GM12878 (cell line): Measurements from ENCODE around the gene TOX2. TPM values are rescaled to one million over a fixed set of nuclear protein-coding genes. Genes with fewer than 3 reads are reported as not detected.

Source experiments
- ATAC-seq: fragments of 200-7000 bp; cut with Tn5 transposase; 3 replicates; pipeline ENCODE4 v1.9.1; 2020; ENCODE audit warnings: mild to moderate bottlenecking, moderate library complexity
- BruUV-seq: library from RNA; stranded (reverse); fragments of 400-500 nt; replicated peaks from 2 replicates; lab custom pipeline; 2021; lab: Mats Ljungman, UMichigan
- CTCF ChIA-PET: fragments of 300-600 bp; sonication (Branson Sonifier 250); formaldehyde crosslinking; extraction: SDS; loops from one replicate; lab custom pipeline; 2021; ENCODE audit warnings: inconsistent platforms; lab: Yijun Ruan, JAX
- POLR2A ChIA-PET: fragments of 350-600 bp; formaldehyde crosslinking; extraction: SDS; loops from one replicate; lab custom pipeline; 2021; ENCODE audit warnings: inconsistent platforms; lab: Charles Lee
- RAD21 ChIA-PET: fragments of 300-600 bp; sonication (Branson Sonifier 250); formaldehyde crosslinking; loops from one replicate; lab custom pipeline; 2023; ENCODE audit warnings: antibody characterized with exemption; ENCODE audit not compliant: unreplicated experiment; lab: Charles Lee
- SMC1A ChIA-PET: fragments of 300-600 bp; sonication (Branson Sonifier 250); formaldehyde crosslinking; loops from one replicate; lab custom pipeline; 2023; ENCODE audit not compliant: unreplicated experiment, uncharacterized antibody; lab: Charles Lee
- DNase-seq: peaks from one replicate; pipeline ENCODE4 v3.0.0-alpha.2; 2011; ENCODE audit warnings: low read depth, low spot score
- FAIRE-seq: peaks from 3 replicates; lab custom pipeline; 2011; peaks lifted over from hg19 to GRCh38; lab: Jason Lieb, UNC
- H2AFZ ChIP-seq: 2 replicates; pipeline ENCODE4 v1.6.0; 2011; ENCODE audit warnings: low read depth, low read length, control low read depth; ENCODE audit not compliant: control insufficient read depth
- H3K27ac ChIP-seq: 2 replicates; pipeline ENCODE4 v1.5.1; 2011; ENCODE audit warnings: control low read depth; ENCODE audit not compliant: control insufficient read depth, insufficient read depth
- H3K27me3 ChIP-seq, 2 experiments: replicated peaks in 1 of 2; 2 replicates each; pipeline versions ENCODE4 v1.6.0 to v1.6.1; 2011; ENCODE audit warnings: low read length in 1 of 2; ENCODE audit not compliant: control insufficient read depth in 2 of 2, insufficient read depth in 2 of 2
- H3K36me3 ChIP-seq, 2 experiments: 2 replicates each; pipeline ENCODE4 v1.5.1; 2011; ENCODE audit warnings: low read length in 1 of 2; ENCODE audit not compliant: control insufficient read depth in 2 of 2, insufficient read depth in 2 of 2
- H3K4me1 ChIP-seq: 2 replicates; pipeline ENCODE4 v1.6.1; 2011; ENCODE audit warnings: mild to moderate bottlenecking, low read length, moderate library complexity, mixed read lengths; ENCODE audit not compliant: control insufficient read depth, insufficient read depth
- H3K4me2 ChIP-seq: 2 replicates; pipeline ENCODE4 v1.6.0; 2011; ENCODE audit warnings: control low read depth; ENCODE audit not compliant: control insufficient read depth, insufficient read depth
- H3K4me3 ChIP-seq: fragments of 200-600 bp; sonication (generic); 2 replicates; pipeline ENCODE4 v1.5.1; 2016
- H3K79me2 ChIP-seq: 2 replicates; pipeline ENCODE4 v1.6.0; 2011; ENCODE audit warnings: low read length; ENCODE audit not compliant: control insufficient read depth, insufficient read depth
- H3K9ac ChIP-seq: 2 replicates; pipeline ENCODE4 v1.8.0; 2011; ENCODE audit warnings: low read length, control low read depth, mixed read lengths; ENCODE audit not compliant: control insufficient read depth, insufficient read depth
- H3K9me3 ChIP-seq: replicated peaks from 3 replicates; pipeline ENCODE4 v1.5.1; 2011; ENCODE audit warnings: mild to moderate bottlenecking, low read length; ENCODE audit not compliant: control insufficient read depth, insufficient read depth
- H4K20me1 ChIP-seq: 2 replicates; pipeline ENCODE4 v1.6.0; 2011; ENCODE audit not compliant: control insufficient read depth, insufficient read depth
- EED ChIP-seq: sonication (generic); IDR thresholded peaks from 2 replicates; pipeline ENCODE4 v1.6.1; 2016; ENCODE audit warnings: antibody characterized with exemption, low read depth
- HDGF ChIP-seq: fragments of 450-650 bp; IDR thresholded peaks from 2 replicates; pipeline ENCODE4 v1.6.1; 2016; ENCODE audit warnings: antibody characterized with exemption
- IKZF1 ChIP-seq: fragments of 450-650 bp; conservative IDR thresholded peaks from 2 replicates; pipeline ENCODE4 v1.6.1; 2017; ENCODE audit warnings: antibody characterized with exemption, mild to moderate bottlenecking
- KDM1A ChIP-seq: fragments of 200-600 bp; sonication (generic); IDR thresholded peaks from 2 replicates; pipeline ENCODE4 v1.6.1; 2016; ENCODE audit warnings: borderline replicate concordance
- MYB ChIP-seq: fragments of 150-350 bp; IDR thresholded peaks from 2 replicates; pipeline ENCODE4 v1.6.1; 2014; ENCODE audit warnings: mild to moderate bottlenecking, low read depth, low read length, borderline replicate concordance
- NFIC ChIP-seq: IDR thresholded peaks from 2 replicates; pipeline ENCODE4 v1.6.1; 2012; ENCODE audit warnings: low read depth, mild to moderate bottlenecking, inconsistent platforms, low read length, moderate library complexity
- NFYB ChIP-seq: IDR thresholded peaks from 2 replicates; pipeline ENCODE4 v1.6.1; 2011; ENCODE audit warnings: low read depth, mild to moderate bottlenecking, low read length, improper control_type of control experiment, moderate library complexity; ENCODE audit not compliant: insufficient read depth
- PAX5 ChIP-seq: IDR thresholded peaks from 2 replicates; pipeline ENCODE4 v1.6.1; 2011; ENCODE audit warnings: low read depth, low read length, borderline replicate concordance
- POLR2A ChIP-seq: IDR thresholded peaks from 2 replicates; pipeline ENCODE4 v1.6.1; 2011; ENCODE audit warnings: low read depth, mild to moderate bottlenecking, low read length
- RAD21 ChIP-seq: IDR thresholded peaks from 2 replicates; pipeline ENCODE4 v1.6.1; 2011; ENCODE audit warnings: mild to moderate bottlenecking, low read depth, low read length, moderate library complexity; ENCODE audit not compliant: insufficient read depth
- REST ChIP-seq: IDR thresholded peaks from 2 replicates; pipeline ENCODE4 v1.6.1; 2012; ENCODE audit warnings: mild to moderate bottlenecking, low read depth, low read length
- RFX5 ChIP-seq: IDR thresholded peaks from 2 replicates; pipeline ENCODE4 v1.6.1; 2011; ENCODE audit warnings: low read depth, low read length, improper control_type of control experiment
- STAT3 ChIP-seq: IDR thresholded peaks from 2 replicates; pipeline ENCODE4 v1.6.1; 2011; ENCODE audit warnings: low read depth, low read length, improper control_type of control experiment
- ZBED1 ChIP-seq: IDR thresholded peaks from 2 replicates; pipeline ENCODE4 v1.6.1; 2016; ENCODE audit warnings: borderline replicate concordance
- ZNF217 ChIP-seq: fragments of 450-650 bp; IDR thresholded peaks from 2 replicates; pipeline ENCODE4 v1.6.1; 2017; ENCODE audit warnings: antibody characterized with exemption, mild to moderate bottlenecking
- ZNF274 ChIP-seq: IDR thresholded peaks from one replicate; pipeline ENCODE4 v1.8.0; 2011; ENCODE audit not compliant: insufficient read length, insufficient read depth
- ZNF592 ChIP-seq: fragments of 450-650 bp; IDR thresholded peaks from 2 replicates; pipeline ENCODE4 v1.6.1; 2017; ENCODE audit warnings: mild to moderate bottlenecking, moderate library complexity
- ZNF622 ChIP-seq: fragments of 450-650 bp; IDR thresholded peaks from 2 replicates; pipeline ENCODE4 v1.6.1; 2017; ENCODE audit warnings: mild to moderate bottlenecking, inconsistent platforms
- WGBS: methylation state at CpG from one replicate; pipeline ENCODE4 v1.1.6; 2016; ENCODE audit warnings: low lambda C conversion rate; ENCODE audit not compliant: insufficient replicate concordance, insufficient coverage; ENCODE audit errors: missing lambda C conversion rate; 5-methylcytosine and 5-hydroxymethylcytosine counted together
- in situ Hi-C: fragments of 300-500 bp; cut with MboI; formaldehyde crosslinking; loops from 9 replicates; pipeline ENCODE4 v1.14.3; 2018; ENCODE audit warnings: mixed read lengths
- intact Hi-C: fragments of 100-400 bp; cut with micrococcal nuclease; formaldehyde crosslinking; loops from one replicate; pipeline ENCODE4 v1.14.2; 2022; ENCODE audit not compliant: unreplicated experiment
- polyA plus RNA-seq, 11 experiments: library from polyadenylated mRNA; depleted of rRNA in 4 of 11; unstranded in 6 of 11; stranded (reverse) in 5 of 11; fragments of >200 nt; fragmentation: Nextera tagmentation in 4 of 11; fragmentation: Illumina TruSeq in 1 of 11; extraction: Ambion mirVana in 4 of 11; extraction: Trizol in 1 of 11; gene quantifications; 1 replicate in 1 of 11; 2 replicates in 10 of 11; pipeline versions ENCODE4 v1.2.1 to v1.2.3, GENCODE V29; 2011 to 2016; ENCODE audit warnings: inconsistent platforms in 2 of 11, missing spikeins in 2 of 11, low read depth in 1 of 11
- total RNA-seq, 4 experiments: library from RNA; depleted of rRNA in 3 of 4; stranded (reverse); fragments of >200 nt in 3 of 4; fragmentation: Illumina TruSeq in 1 of 4; extraction: Trizol in 1 of 4; gene quantifications; 2 replicates each; pipeline versions ENCODE4 v1.2.1 to v1.2.3, GENCODE V29; 2013 to 2021

The TOX2 gene
- total and polyA plus RNA-seq, 10 of the 15 experiments (the other 5 are each of a cell fraction or from before 2014, with no cell fraction given) = 2.6 to 40.5 (median 7.9) TPM

- in situ Hi-C loops = no loop called here
Observed at GRCh38 chr20:44106615-44107014, 192.0 kb downstream of the TOX2 start.

More at GRCh38 chr20:44106615-44107014, 192.0 kb downstream of the TOX2 start:
- intact Hi-C loops = no loop called here
- ChIA-PET SMC1A (no interaction called here), CTCF (interaction anchor here (1.1 to 1.7 kb wide), 3 partner anchors 9 to 14 kb away, joined by 5 to 6 read pairs (median 5); no protein-coding TSS in a partner anchor), RAD21 (interaction anchor here (1.6 kb wide), 1 partner anchor 10 kb away, joined by 4 read pairs; no protein-coding TSS in a partner anchor), POLR2A (no interaction called here)
- H2AFZ ChIP-seq = no peak overlapping the region
- H3K4me2 ChIP-seq = no peak overlapping the region
- no peak for FAIRE-seq
- TF ChIP-seq ZBED1 (no peak), ZNF622 (no peak), HDGF (no peak), PAX5 (no peak), POLR2A (no peak), ZNF274 (no peak), RAD21 (no peak), RFX5 (no peak), KDM1A (no peak), NFYB (no peak), ZNF217 (no peak), REST (no peak), MYB (no peak), NFIC (no peak), EED (no peak), STAT3 (no peak), ZNF592 (no peak), IKZF1 (no peak)
- ATAC-seq = no peak
- peaks cover 4% of the 10 kb centered on the region; the same call in 2 of the 3 replicates for H3K9me3 ChIP-seq
- no TSS peak for BruUV-seq
- no peak overlapping the region for H3K27ac ChIP-seq
- DNase-seq = no peak
- 0 out of 4 replicates have a peak, but pooled peaks cover 0 to 2% of the 10 kb centered on the region in 2 experiments for H3K27me3 ChIP-seq
- no peaks in the 10 kb centered on the region for H3K79me2 ChIP-seq
- no peak overlapping the region for H3K9ac ChIP-seq
- no peaks in the 10 kb centered on the region; a peak in 1 of 4 replicates for H3K36me3 ChIP-seq
- no peaks in the 10 kb centered on the region for H4K20me1 ChIP-seq
- no peaks in the 10 kb centered on the region for H3K4me1 ChIP-seq
- H3K4me3 ChIP-seq = no peak overlapping the region
- 21% methylated on average over 5 of the region's 5 CpGs for WGBS
